GM03348 (cell line): Measurements from ENCODE around the gene MYO1E.

Source experiments
- DNase-seq: peaks from one replicate; pipeline ENCODE4 v3.0.0; 2012; ENCODE audit warnings: low spot score

Gene MYO1E

DNA sequence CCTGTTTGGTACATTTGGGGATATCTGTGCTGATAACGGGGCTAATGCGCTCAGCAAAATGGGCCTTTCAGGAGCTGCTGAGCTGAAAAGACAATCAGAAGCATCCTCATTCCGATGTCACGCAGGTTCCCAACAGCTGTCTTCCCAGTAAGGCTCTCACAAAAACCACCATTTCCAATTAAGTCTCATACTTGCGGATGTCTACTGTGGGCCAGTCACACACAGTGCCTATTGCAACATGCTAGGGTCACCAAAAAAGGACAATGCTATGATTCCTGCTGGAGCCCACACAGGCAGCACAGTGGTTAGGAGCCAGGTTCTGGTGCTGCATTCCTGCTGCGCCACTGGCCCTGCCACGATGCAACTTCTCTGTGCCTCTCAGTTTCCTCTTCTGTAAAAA is 182.4 kb downstream of the MYO1E start:
- DNase-seq = no peak

GRCh38 chr15:59189241-59189640 is 183.4 kb downstream of the MYO1E start:
- no peak for DNase-seq

DNA sequence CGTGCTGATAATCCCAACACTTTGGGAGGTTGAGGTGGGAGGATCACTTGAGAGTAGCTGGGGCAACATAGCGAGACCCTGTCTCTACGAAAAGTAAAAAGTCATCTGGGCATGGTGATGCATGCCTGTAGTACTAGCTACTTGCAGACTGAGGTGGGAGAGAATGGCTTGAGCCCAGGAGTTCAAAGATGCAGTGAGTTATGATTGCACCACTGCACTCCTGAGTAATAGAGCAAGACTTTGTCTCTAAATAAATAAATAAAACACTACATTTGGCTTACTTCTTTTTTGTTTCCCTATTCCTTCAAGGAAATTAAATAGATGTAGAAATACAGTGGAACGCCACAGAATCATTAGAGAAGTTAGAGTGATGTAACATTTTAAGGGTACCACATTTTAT is 186.2 kb downstream of the MYO1E start:
- no peak for DNase-seq

GRCh38 chr15:59185725-59186124 is 186.9 kb downstream of the MYO1E start:
- DNase-seq = no peak

- DNase-seq = peak; percentile 58
Observed at GRCh38 chr15:59180945-59181600, 191.6 kb downstream of the MYO1E start.

- no peak for DNase-seq
Observed at GRCh38 chr15:59179717-59180116, 193.0 kb downstream of the MYO1E start.

DNA sequence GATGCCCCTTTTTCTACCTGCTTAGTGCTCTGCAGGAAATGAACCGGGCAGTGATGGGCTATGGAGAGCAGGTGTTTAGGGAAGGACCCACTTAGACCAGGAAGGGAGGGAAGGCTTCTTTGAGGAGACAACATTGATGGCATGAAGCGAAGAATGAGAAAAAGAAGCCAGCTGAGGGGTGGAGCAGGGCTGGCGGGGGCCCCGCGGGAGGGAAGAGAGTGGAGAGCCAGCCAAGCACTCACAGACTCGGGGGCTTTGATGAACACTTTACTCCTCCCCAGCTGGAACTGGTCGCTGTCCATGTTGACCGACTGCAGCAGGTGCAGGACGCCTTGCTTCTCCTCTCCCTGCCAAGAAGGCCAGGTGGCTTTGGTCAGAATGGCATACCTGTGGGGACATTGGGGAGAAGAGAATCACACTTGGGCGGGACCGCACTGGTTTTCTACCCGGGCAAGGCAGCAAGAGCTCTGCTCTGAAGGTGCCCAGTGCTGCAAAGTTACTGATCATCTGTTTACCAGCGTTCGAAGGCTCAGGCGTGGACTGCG is 194.4 kb downstream of the MYO1E start:
- no peak for DNase-seq

GRCh38 chr15:59177317-59177660 is 195.4 kb downstream of the MYO1E start:
- DNase-seq = no peak

- no peak for DNase-seq
Observed at GRCh38 chr15:59176653-59177316, 195.9 kb downstream of the MYO1E start.

DNA sequence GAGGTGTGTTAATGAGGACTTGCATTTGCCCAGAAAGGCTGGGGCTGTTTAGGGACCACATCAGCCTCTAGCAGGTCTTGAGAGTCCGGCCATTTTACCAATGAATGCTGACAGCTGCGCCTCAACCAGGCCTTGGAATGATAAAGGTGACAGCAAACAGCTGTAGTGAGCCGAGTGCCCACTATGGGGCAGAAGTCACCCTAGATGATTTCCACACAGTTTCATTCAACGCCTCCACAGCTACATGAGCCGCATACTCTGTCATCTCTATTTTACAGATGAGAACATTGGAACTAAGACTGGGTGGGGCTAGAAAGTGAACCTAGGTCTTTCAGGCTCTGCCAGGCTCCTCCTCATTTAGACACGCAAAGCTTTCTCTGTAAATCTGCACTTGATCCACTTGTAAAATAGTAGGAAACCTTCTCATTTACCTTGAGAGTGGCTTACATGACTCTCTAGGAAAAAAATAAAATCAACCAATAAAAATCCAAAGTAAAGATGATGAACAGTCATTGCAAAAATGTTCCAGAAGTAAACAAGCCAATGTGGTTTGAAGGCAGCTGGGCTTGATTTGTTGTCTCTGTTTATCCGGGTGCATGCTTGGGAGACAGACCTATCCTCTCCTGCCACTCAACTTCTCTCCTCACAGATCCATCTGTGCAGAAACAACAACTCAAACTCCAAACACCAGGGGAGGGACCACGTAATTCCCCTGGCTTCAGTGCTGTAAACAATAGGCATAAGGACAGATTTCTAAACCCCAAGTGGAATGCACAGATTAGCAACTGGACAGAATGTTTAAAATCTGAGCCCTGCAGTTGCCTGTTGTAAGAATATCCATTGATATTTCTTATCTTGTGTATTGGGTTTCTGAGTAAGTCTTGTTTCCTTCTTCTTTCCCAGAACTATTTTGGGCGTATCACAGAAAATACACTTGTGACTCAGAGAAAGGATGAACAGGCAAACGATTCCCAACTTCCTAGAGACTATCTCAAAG is 197.5 kb downstream of the MYO1E start:
- peak; percentile 69 for DNase-seq

DNA sequence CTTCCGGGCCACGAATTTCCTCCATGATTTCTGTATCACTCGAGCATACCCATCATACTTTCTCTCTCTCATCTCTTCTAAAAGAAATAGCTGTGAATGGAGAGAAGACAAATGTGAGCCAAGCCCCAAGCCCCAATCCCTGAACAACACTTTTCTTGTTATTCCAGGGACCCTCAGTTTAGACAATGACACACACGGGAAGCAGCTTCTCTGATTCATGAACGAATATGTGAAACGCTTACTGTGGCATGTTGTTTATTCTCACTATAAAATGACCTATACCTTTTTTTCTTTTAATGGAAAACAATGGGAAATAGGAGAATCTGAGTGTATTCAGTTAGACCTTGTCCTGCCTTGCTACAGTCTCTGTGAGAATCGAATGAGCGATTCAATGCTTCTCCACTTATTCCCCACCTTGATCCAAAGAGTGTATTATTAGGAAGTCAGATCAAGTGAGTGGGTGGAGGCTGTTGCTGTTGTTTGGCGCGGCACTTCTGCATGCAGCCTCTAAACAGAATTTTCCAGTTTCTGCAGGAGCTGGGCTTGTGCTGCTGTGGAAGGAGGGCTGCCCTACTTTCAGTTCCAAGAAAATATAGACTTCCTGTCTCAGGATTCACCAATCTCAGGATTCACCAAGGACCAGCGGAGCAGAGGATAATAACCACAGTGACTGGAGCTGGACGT is 198.4 kb downstream of the MYO1E start:
- DNase-seq = no peak

- no peak for DNase-seq
Observed at GRCh38 chr15:59173194-59173593, 199.5 kb downstream of the MYO1E start.

GRCh38 chr15:59172289-59172901 is 200.3 kb downstream of the MYO1E start:
- no peak for DNase-seq

DNA sequence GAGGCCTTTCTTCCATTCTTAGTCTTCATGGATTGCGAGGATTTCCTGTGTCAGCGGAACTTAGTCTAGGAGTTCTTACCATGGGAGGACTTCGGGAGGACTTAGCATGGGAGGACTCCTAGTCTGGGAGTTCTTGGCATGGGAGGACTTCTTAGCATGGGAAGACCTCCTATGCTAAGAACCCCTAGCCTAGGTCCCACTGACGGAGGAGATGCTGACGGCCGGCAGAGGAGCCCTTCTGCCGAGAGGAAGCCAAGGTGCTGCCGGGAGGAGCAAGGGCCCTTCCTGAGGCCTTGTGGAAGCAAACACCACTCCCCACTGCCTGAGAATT is 201.6 kb downstream of the MYO1E start:
- DNase-seq = no peak

GRCh38 chr15:59170295-59171066 is 202.2 kb downstream of the MYO1E start:
- DNase-seq = peak; percentile 77

DNA sequence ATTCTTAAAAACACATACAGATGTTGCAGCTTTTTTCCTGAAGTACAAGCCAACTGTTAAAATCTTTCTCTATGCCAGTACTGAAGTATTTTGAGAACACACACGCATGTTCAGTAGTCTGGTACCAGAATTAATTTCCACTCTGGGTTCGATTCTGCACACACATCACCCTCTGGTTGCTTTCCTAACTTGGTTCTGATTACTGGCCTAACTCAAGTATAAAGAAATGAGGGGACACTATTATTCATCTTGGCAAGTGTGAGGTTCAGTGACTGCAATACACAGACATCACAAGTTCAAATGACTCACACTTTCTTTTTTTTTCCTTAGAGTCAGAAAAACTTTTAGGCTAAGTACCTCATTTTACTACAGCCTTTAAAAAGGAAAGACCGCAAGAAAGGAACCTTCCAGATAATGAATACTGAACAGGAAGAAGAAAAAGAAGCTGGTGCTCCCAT is 203.4 kb downstream of the MYO1E start:
- peak; percentile 75 for DNase-seq

GRCh38 chr15:59168536-59168935 is 204.1 kb downstream of the MYO1E start:
- no peak for DNase-seq

- DNase-seq = no peak
Observed at GRCh38 chr15:59166601-59167265, 205.9 kb downstream of the MYO1E start.

- DNase-seq = peak; percentile 44
Observed at GRCh38 chr15:59166166-59166565, 206.5 kb downstream of the MYO1E start.

- DNase-seq = peak; percentile 20
Observed at GRCh38 chr15:59165726-59166125, 206.9 kb downstream of the MYO1E start.
